ENCODE measurements around the gene VASN.
"Not testable (repeated sequence)": the region's sequence is repeated elsewhere in the genome, so short reads cannot be mapped to it uniquely, and the experiment has no call there.

VASN gene

GRCh38 chr16:4383591-4384444, 12.2 kb downstream of the VASN start:
- DNase-seq: no peak

- DNase-seq: peak in 1 of 56 donors; percentile 23
Measured at GRCh38 chr16:4384509-4384942, 12.9 kb downstream of the VASN start.

GRCh38 chr16:4385066-4385788, 13.6 kb downstream of the VASN start:
- no peak for DNase-seq

- no peak for DNase-seq
Measured at GRCh38 chr16:4385789-4386450, 14.3 kb downstream of the VASN start.

GRCh38 chr16:4386451-4386805, 14.8 kb downstream of the VASN start:
- DNase-seq: no peak

GRCh38 chr16:4386951-4387565, 15.4 kb downstream of the VASN start:
- no peak for DNase-seq

- no peak for DNase-seq
Measured at GRCh38 chr16:4387781-4388180, 16.1 kb downstream of the VASN start.

GRCh38 chr16:4388271-4389021, 16.8 kb downstream of the VASN start:
- no peak for DNase-seq

- no peak for DNase-seq
Measured at GRCh38 chr16:4389051-4389955, 17.7 kb downstream of the VASN start.

- no peak for DNase-seq
Measured at GRCh38 chr16:4390266-4391260, 18.9 kb downstream of the VASN start.

GRCh38 chr16:4391631-4392381, 20.2 kb downstream of the VASN start:
- DNase-seq: no peak

GRCh38 chr16:4392382-4393239, 21.0 kb downstream of the VASN start:
- DNase-seq: no peak

GRCh38 chr16:4393240-4393600, 21.6 kb downstream of the VASN start:
- no peak for DNase-seq

GRCh38 chr16:4393850-4394249, 22.2 kb downstream of the VASN start:
- not testable (repeated sequence) for DNase-seq

GRCh38 chr16:4395055-4395726, 23.5 kb downstream of the VASN start:
- DNase-seq: no peak

- no peak for DNase-seq
Measured at GRCh38 chr16:4399001-4399730, 27.5 kb downstream of the VASN start.
